HCT116 (cell line): ENCODE measurements around the gene SUSD5. TPM values are rescaled to one million over a fixed set of nuclear protein-coding genes. Genes with fewer than 3 reads are reported as not detected.

Experiments
- ATAC-seq: fragments of 200-7000 bp; cut with Tn5 transposase; 2 replicates; pipeline ENCODE4 v1.9.1; 2020; ENCODE audit warnings: mild to moderate bottlenecking, moderate library complexity
- BruUV-seq: library from RNA; stranded (reverse); fragments of 400-500 nt; replicated peaks from 2 replicates; lab custom pipeline; 2021; lab: Mats Ljungman, UMichigan
- CTCF ChIA-PET: fragments of 300-600 bp; sonication (Branson Sonifier 250); formaldehyde crosslinking; loops from one replicate; lab custom pipeline; 2021; ENCODE audit warnings: antibody characterized with exemption; lab: Charles Lee
- POLR2A ChIA-PET: fragments of 300-600, 350-600 bp; sonication (Branson Sonifier 250); formaldehyde crosslinking; loops from one replicate; lab custom pipeline; 2021; ENCODE audit warnings: antibody characterized with exemption; lab: Charles Lee
- RAD21 ChIA-PET, 2 experiments: fragments of 300-600 bp; sonication (Branson Sonifier 250); formaldehyde crosslinking; loops; one replicate each; lab custom pipeline; 2023; ENCODE audit warnings: low total read pairs in 2 of 2; ENCODE audit not compliant: uncharacterized antibody in 2 of 2, unreplicated experiment in 2 of 2, low non-redundant PET in 1 of 2; lab: Charles Lee
- DNase-seq: peaks from one replicate; pipeline ENCODE4 v3.0.0-alpha.2; 2010; ENCODE audit warnings: low read depth, low spot score
- H2AFZ ChIP-seq: fragments of 200-600 bp; shearing (Covaris generic), sonication (generic); 2 replicates; pipeline ENCODE4 v1.6.1; 2017; ENCODE audit warnings: low read depth, mixed run types, mixed read lengths, antibody characterized with exemption, low read length; ENCODE audit not compliant: poor library complexity, severe bottlenecking
- H3K27ac ChIP-seq: 2 replicates; pipeline ENCODE4 v1.5.1; 2012; ENCODE audit warnings: low read depth, low read length
- H3K27me3 ChIP-seq: fragments of 200-600 bp; sonication (generic); 2 replicates; pipeline ENCODE4 v1.6.1; 2016; ENCODE audit warnings: mixed run types, low read length, mixed read lengths; ENCODE audit not compliant: insufficient read depth
- H3K36me3 ChIP-seq, 2 experiments: fragments of 200-500 bp in 1 of 2; fragments of 200-600 bp in 1 of 2; sonication (Bioruptor generic) in 1 of 2; sonication (generic) in 1 of 2; 2 replicates each; pipeline versions ENCODE4 v1.5.1 to v1.6.1; 2014 to 2016; ENCODE audit warnings: low read length in 2 of 2, inconsistent platforms in 1 of 2, mixed read lengths in 1 of 2, mixed run types in 1 of 2; ENCODE audit not compliant: insufficient read depth in 2 of 2, control insufficient read depth in 1 of 2
- H3K4me1 ChIP-seq, 2 experiments: fragments of 200-600 bp in 1 of 2; sonication (generic) in 1 of 2; 2 replicates each; pipeline versions ENCODE4 v1.5.1 to v1.6.1; 2012 to 2017; ENCODE audit warnings: low read length in 2 of 2, inconsistent platforms in 1 of 2, mild to moderate bottlenecking in 1 of 2, mixed read lengths in 1 of 2, mixed run types in 1 of 2, moderate library complexity in 1 of 2; ENCODE audit not compliant: insufficient read depth in 2 of 2, control insufficient read depth in 1 of 2
- H3K4me2 ChIP-seq: fragments of 200-600 bp; sonication (generic); 2 replicates; pipeline ENCODE4 v1.6.1; 2017; ENCODE audit warnings: mixed run types, low read length, mixed read lengths
- H3K4me3 ChIP-seq, 2 experiments: fragments of 200-600 bp in 1 of 2; sonication (generic) in 1 of 2; replicated peaks in 1 of 2; 2 replicates each; pipeline ENCODE4 v1.5.1; 2011 to 2016; ENCODE audit warnings: low read length in 2 of 2, control low read depth in 1 of 2, low read depth in 1 of 2, mild to moderate bottlenecking in 1 of 2, mixed read lengths in 1 of 2, mixed run types in 1 of 2
- H3K79me2 ChIP-seq: fragments of 200-600 bp; sonication (generic); 2 replicates; pipeline ENCODE4 v1.6.1; 2017; ENCODE audit warnings: mild to moderate bottlenecking, mixed run types, low read length, moderate library complexity, mixed read lengths; ENCODE audit not compliant: insufficient read depth
- H3K9ac ChIP-seq: fragments of 200-600 bp; sonication (generic); 2 replicates; pipeline ENCODE4 v1.6.1; 2016; ENCODE audit warnings: low read length, mixed read lengths
- H3K9me2 ChIP-seq: fragments of 200-600 bp; sonication (generic), shearing (Covaris generic); 2 replicates; pipeline ENCODE4 v1.6.1; 2017; ENCODE audit warnings: mixed run types, mild to moderate bottlenecking, moderate library complexity; ENCODE audit not compliant: insufficient read depth
- H3K9me3 ChIP-seq, 2 experiments: fragments of 200-500 bp in 1 of 2; fragments of 200-600 bp in 1 of 2; sonication (Bioruptor generic) in 1 of 2; sonication (generic) in 1 of 2; 2 replicates each; pipeline ENCODE4 v1.6.1; 2014 to 2017; ENCODE audit warnings: low read length in 2 of 2, mixed read lengths in 2 of 2, inconsistent platforms in 1 of 2, low read depth in 1 of 2, mild to moderate bottlenecking in 1 of 2, mixed run types in 1 of 2, moderate library complexity in 1 of 2; ENCODE audit not compliant: control insufficient read depth in 1 of 2, insufficient read depth in 1 of 2
- H4K20me1 ChIP-seq: fragments of 200-600 bp; sonication (generic), shearing (Covaris generic); 2 replicates; pipeline ENCODE4 v1.6.1; 2017; ENCODE audit warnings: mixed run types, mild to moderate bottlenecking, moderate library complexity; ENCODE audit not compliant: insufficient read depth
- CBX3 ChIP-seq: IDR thresholded peaks from 2 replicates; pipeline ENCODE4 v1.6.1; 2012; ENCODE audit warnings: low read depth
- EGR1 ChIP-seq: IDR thresholded peaks from 2 replicates; pipeline ENCODE4 v1.6.1; 2012; ENCODE audit warnings: low read depth
- EZH2phosphoT487 ChIP-seq: fragments of 200-600 bp; IDR thresholded peaks from 2 replicates; pipeline ENCODE4 v1.6.1; 2018; ENCODE audit warnings: antibody characterized with exemption, borderline replicate concordance
- FOSL1 ChIP-seq: IDR thresholded peaks from 2 replicates; pipeline ENCODE4 v1.6.1; 2012; ENCODE audit warnings: low read depth
- JUND ChIP-seq: IDR thresholded peaks from 2 replicates; pipeline ENCODE4 v1.6.1; 2012
- MAX ChIP-seq: IDR thresholded peaks from 2 replicates; pipeline ENCODE4 v1.6.1; 2012
- RAD21 ChIP-seq: IDR thresholded peaks from 2 replicates; pipeline ENCODE4 v1.6.1; 2012; ENCODE audit warnings: low read depth, mild to moderate bottlenecking
- REST ChIP-seq: IDR thresholded peaks from 2 replicates; pipeline ENCODE4 v1.6.1; 2012; ENCODE audit warnings: low read depth
- SIN3A ChIP-seq: IDR thresholded peaks from 2 replicates; pipeline ENCODE4 v1.6.1; 2012; ENCODE audit warnings: low read depth
- SP1 ChIP-seq: IDR thresholded peaks from 2 replicates; pipeline ENCODE4 v1.6.1; 2012; ENCODE audit warnings: low read depth
- SRF ChIP-seq: IDR thresholded peaks from 2 replicates; pipeline ENCODE4 v1.6.1; 2012; ENCODE audit warnings: low read depth
- TCF7L2 ChIP-seq: IDR thresholded peaks from 2 replicates; pipeline ENCODE4 v1.7.0; 2011; ENCODE audit warnings: borderline replicate concordance, inconsistent platforms; ENCODE audit not compliant: insufficient read depth, insufficient read length; ENCODE audit errors: extremely low read depth
- YY1 ChIP-seq: IDR thresholded peaks from 2 replicates; pipeline ENCODE4 v1.6.1; 2011; ENCODE audit warnings: low read length, low read depth, moderate library complexity, mild to moderate bottlenecking; ENCODE audit not compliant: insufficient replicate concordance; ENCODE audit errors: extremely low read depth
- ZNF274 ChIP-seq: fragments of 200-500 bp; sonication (Bioruptor generic); IDR thresholded peaks from 2 replicates; pipeline ENCODE4 v1.6.1; 2014; ENCODE audit warnings: mild to moderate bottlenecking, low read depth, low read length, inconsistent platforms
- intact Hi-C: fragments of 100-400 bp; cut with micrococcal nuclease; formaldehyde crosslinking; loops from 2 replicates; pipeline ENCODE4 v1.10.0; 2022
- total RNA-seq: library from RNA; stranded (reverse); gene quantifications from one replicate; pipeline ENCODE4 v1.2.1, GENCODE V29; 2021; ENCODE audit not compliant: unreplicated experiment

Gene SUSD5
- total RNA-seq, 1 experiment from 2014 or later, result not detected

GRCh38 chr3:33229066-33229465 is 10.5 kb upstream of the SUSD5 start:
- H3K9ac ChIP-seq, result no peak overlapping the region
- H3K27me3 ChIP-seq, result no peaks in the 10 kb centered on the region
- BruUV-seq, result no TSS peak
- H2AFZ ChIP-seq, result no peak overlapping the region
- RAD21 ChIA-PET, result no interaction called here
- no peak overlapping the region for H3K4me3 ChIP-seq
- no peak overlapping the region for H3K27ac ChIP-seq
- H3K36me3 ChIP-seq, result no peaks in the 10 kb centered on the region
- no peaks in the 10 kb centered on the region for H3K79me2 ChIP-seq
- TF ChIP-seq EGR1, result no peak
- no peak for TF ChIP-seq SIN3A
- TF ChIP-seq SRF, result no peak
- no peak for TF ChIP-seq REST
- TF ChIP-seq, all 23 proteins: peak for 0
- Histone ChIP-seq H3K4me2 (no peak overlapping the region), H3K9me2 (no peaks in the 10 kb centered on the region), H3K9me3 (no peaks in the 10 kb centered on the region), H3K4me1 (no peaks in the 10 kb centered on the region), H4K20me1 (no peaks in the 10 kb centered on the region)
- ChIA-PET CTCF (no interaction called here), POLR2A (no interaction called here)
- ATAC-seq (no peak), DNase-seq (no peak)
- intact Hi-C loops, result no loop called here

GRCh38 chr3:33221241-33221640 is 2.6 kb upstream of the SUSD5 start:
- POLR2A ChIA-PET, result no interaction called here
- no peak for TF ChIP-seq EGR1
- TF ChIP-seq RAD21, result no peak
- TF ChIP-seq MAX, result no peak
- no peak for TF ChIP-seq FOSL1
- no peak for TF ChIP-seq SP1
- no peak for TF ChIP-seq CBX3
- TF ChIP-seq SIN3A, result no peak
- no peak for TF ChIP-seq ZNF274
- TF ChIP-seq EZH2phosphoT487, result no peak
- TF ChIP-seq YY1, result no peak
- TF ChIP-seq REST, result no peak
- TF ChIP-seq JUND, result no peak
- TF ChIP-seq TCF7L2, result no peak
- TF ChIP-seq, all 23 proteins: peak for 0

More at GRCh38 chr3:33221241-33221640, 2.6 kb upstream of the SUSD5 start:
- ATAC-seq, result no peak
- Histone ChIP-seq H4K20me1 (no peaks in the 10 kb centered on the region), H3K9me3 (no peaks in the 10 kb centered on the region), H3K4me3 (no peak overlapping the region), H3K27ac (no peak overlapping the region), H3K27me3 (no peaks in the 10 kb centered on the region; the same call in 1 of the 2 replicates), H3K4me1 (no peaks in the 10 kb centered on the region), H3K9ac (no peak overlapping the region), H3K79me2 (no peaks in the 10 kb centered on the region), H3K9me2 (no peaks in the 10 kb centered on the region), H2AFZ (no peak overlapping the region), H3K4me2 (no peak overlapping the region), H3K36me3 (no peaks in the 10 kb centered on the region)
- BruUV-seq, result no TSS peak
- DNase-seq, result no peak
- intact Hi-C loops, result no loop called here
- RAD21 ChIA-PET, result no interaction called here
- CTCF ChIA-PET, result no interaction called here
